Fibroblast of lung (primary cell): ENCODE results near the gene INSYN2B.

ENCODE experiments used
- CTCF ChIP-seq, 2 donors: IDR thresholded peaks in 1 of 2; conservative IDR thresholded peaks in 1 of 2; 1 replicate in 1 of 2; 2 replicates in 1 of 2; pipeline ENCODE4 v1.5.1; 2011 to 2012; ENCODE audit warnings: low read length in 2 of 2, control low read depth in 1 of 2, inconsistent platforms in 1 of 2, low read depth in 1 of 2, mild to moderate bottlenecking in 1 of 2
- EZH2 ChIP-seq: IDR thresholded peaks from 2 replicates; pipeline ENCODE4 v1.5.1; 2012; ENCODE audit warnings: low read length, control low read depth, mild to moderate bottlenecking; ENCODE audit errors: missing control alignments

- TF ChIP-seq CTCF (conservative IDR thresholded peaks at IDR 0.05 in 1 of 2, IDR thresholded peaks at IDR 0.05 in 1 of 2; ENCODE audit: low read depth in 1 of 2, low read length in 2 of 2) (no peak), EZH2 (no peak)
These were observed 47.8 kb upstream of the INSYN2B start for GRCh38 chr5:170028124-170028523.
